K562 (cell line): ENCODE results near the gene CCNB1IP1. TPM values are rescaled to one million over a fixed set of nuclear protein-coding genes. Genes with fewer than 3 reads are reported as not detected.

Experiments
- BCL6 ChIP-seq: fragments of 250-450 bp; sonication (Bioruptor Pico); IDR thresholded peaks from 2 replicates; pipeline ENCODE4 v1.4.0; 2020
- CC2D1A ChIP-seq: fragments of 450-650 bp; IDR thresholded peaks from 2 replicates; pipeline ENCODE4 v1.6.1; 2017; ENCODE audit warnings: mild to moderate bottlenecking
- CUX1 ChIP-seq: fragments of 200-800 bp; sonication (Bioruptor generic); IDR thresholded peaks from 2 replicates; pipeline ENCODE4 v1.6.1; 2016; ENCODE audit warnings: missing genetic modification characterization, missing compliant biosample characterization
- ETV1 ChIP-seq: fragments of 450-650 bp; conservative IDR thresholded peaks from 2 replicates; pipeline ENCODE4 v1.6.1; 2016; ENCODE audit warnings: missing genetic modification characterization, control low read depth, low read depth, missing compliant biosample characterization
- FOXP1 ChIP-seq: sonication (generic); formaldehyde crosslinking; IDR thresholded peaks from 2 replicates; pipeline ENCODE4 v1.8.0; 2022; ENCODE audit warnings: mild to moderate bottlenecking, missing genetic modification reagents
- HLTF ChIP-seq: fragments of 450-650 bp; IDR thresholded peaks from 2 replicates; pipeline ENCODE4 v1.6.1; 2016
- MXI1 ChIP-seq: IDR thresholded peaks from 2 replicates; pipeline ENCODE4 v1.6.1; 2011; ENCODE audit warnings: low read depth, mild to moderate bottlenecking, improper control_type of control experiment, low read length
- NFIC ChIP-seq: fragments of 450-650 bp; IDR thresholded peaks from 2 replicates; pipeline ENCODE4 v1.6.1; 2017; ENCODE audit warnings: mild to moderate bottlenecking, inconsistent platforms
- NFIX ChIP-seq: fragments of 250-450 bp; sonication (Bioruptor Pico); IDR thresholded peaks from 2 replicates; pipeline ENCODE4 v1.4.0; 2020; ENCODE audit warnings: low read depth, mild to moderate bottlenecking, moderate library complexity
- NR2C1 ChIP-seq, 2 experiments: fragments of 450-650 bp; IDR thresholded peaks; 2 replicates each; pipeline ENCODE4 v1.6.1; 2017; ENCODE audit warnings: mild to moderate bottlenecking in 2 of 2, antibody characterized with exemption in 1 of 2, inconsistent platforms in 1 of 2, missing compliant biosample characterization in 1 of 2, missing genetic modification characterization in 1 of 2
- SIRT6 ChIP-seq: IDR thresholded peaks from one replicate; pipeline ENCODE4 v1.6.1; 2012; ENCODE audit warnings: low read depth, mild to moderate bottlenecking, control low read depth, inconsistent platforms, low read length, moderate library complexity
- SMAD2 ChIP-seq: fragments of 150-350 bp; IDR thresholded peaks from 2 replicates; pipeline ENCODE4 v1.6.1; 2014; ENCODE audit warnings: low read depth, mild to moderate bottlenecking, low read length
- SNRNP70 ChIP-seq: fragments of 200-400 bp; formaldehyde crosslinking; optimal IDR thresholded peaks from 2 replicates; pipeline ENCODE3; 2017; ENCODE audit warnings: low read depth, low read length
- SPI1 ChIP-seq: IDR thresholded peaks from 2 replicates; pipeline ENCODE4 v1.6.1; 2011; ENCODE audit warnings: low read depth, low read length, control low read depth, borderline replicate concordance
- TBP ChIP-seq: optimal IDR thresholded peaks from 2 replicates; pipeline ENCODE3; 2011; ENCODE audit warnings: low read depth, low read length, improper control_type of control experiment
- USF1 ChIP-seq: sonication (generic); formaldehyde crosslinking; IDR thresholded peaks from 2 replicates; pipeline ENCODE4 v1.9.0; 2022; ENCODE audit warnings: mild to moderate bottlenecking, missing genetic modification reagents
- ZKSCAN1 ChIP-seq: fragments of 150-350 bp; IDR thresholded peaks from 2 replicates; pipeline ENCODE4 v1.6.1; 2016; ENCODE audit warnings: low read depth, low read length
- ZNF121 ChIP-seq: sonication (generic); formaldehyde crosslinking; conservative IDR thresholded peaks from 2 replicates; pipeline ENCODE4 v1.8.0; 2022; ENCODE audit warnings: missing genetic modification reagents
- ZNF232 ChIP-seq: sonication (generic); formaldehyde crosslinking; IDR thresholded peaks from 2 replicates; pipeline ENCODE4 v1.8.0; 2022; ENCODE audit warnings: mild to moderate bottlenecking, missing genetic modification reagents
- polyA plus RNA-seq, 8 experiments: library from polyadenylated mRNA; depleted of rRNA in 4 of 8; stranded (reverse) in 5 of 8; unstranded in 3 of 8; fragments of >200 nt; fragmentation: Nextera tagmentation in 2 of 8; fragmentation: Illumina TruSeq in 1 of 8; extraction: Ambion mirVana in 2 of 8; extraction: Trizol in 1 of 8; gene quantifications; 2 replicates each; pipeline versions ENCODE4 v1.2.1 to v1.2.3, GENCODE V29; 2011 to 2014; ENCODE audit warnings: inconsistent platforms in 1 of 8, missing spikeins in 1 of 8
- total RNA-seq, 7 experiments: library from RNA; depleted of rRNA in 6 of 7; stranded (reverse); fragments of >200 nt in 6 of 7; fragmentation: Illumina TruSeq in 2 of 7; extraction: Trizol in 2 of 7; gene quantifications; 2 replicates each; pipeline versions ENCODE4 v1.2.1 to v1.2.3, GENCODE V29; 2011 to 2021; ENCODE audit warnings: low replicate concordance in 1 of 7
- TF ChIP-seq, protein P1 (sequence below): fragments of 200-400 bp; formaldehyde crosslinking; IDR thresholded peaks from 2 replicates; pipeline ENCODE4 v1.6.1; 2017; ENCODE audit warnings: mild to moderate bottlenecking, low read depth, low read length, moderate library complexity
- TF ChIP-seq, protein P2 (sequence below), 3 experiments: fragments of 200-800 bp in 1 of 3; sonication (Bioruptor generic) in 1 of 3; sonication (generic) in 1 of 3; formaldehyde crosslinking in 1 of 3; IDR thresholded peaks; 2 replicates each; pipeline versions ENCODE4 v1.6.1 to v1.8.0; 2016 to 2022; ENCODE audit warnings: mild to moderate bottlenecking in 2 of 3, missing compliant biosample characterization in 2 of 3, missing genetic modification characterization in 2 of 3, missing genetic modification reagents in 1 of 3

Gene CCNB1IP1
- total and polyA plus RNA-seq, 9 of the 15 experiments (the other 6 are each of a cell fraction or from before 2014, with no cell fraction given): 51.8 to 152 (median 81.0) TPM

- TF ChIP-seq SMAD2: no peak
- no peak for TF ChIP-seq SIRT6
- TF ChIP-seq ETV1 (tag): peak; percentile 31; the same call in 1 of the 2 replicates
- no peak for TF ChIP-seq CC2D1A
- no peak for TF ChIP-seq SNRNP70
- TF ChIP-seq FOXP1 (CRISPR knock-in tag): no peak
- TF ChIP-seq NFIC: peak; percentile 94
- TF ChIP-seq, protein P1, sequence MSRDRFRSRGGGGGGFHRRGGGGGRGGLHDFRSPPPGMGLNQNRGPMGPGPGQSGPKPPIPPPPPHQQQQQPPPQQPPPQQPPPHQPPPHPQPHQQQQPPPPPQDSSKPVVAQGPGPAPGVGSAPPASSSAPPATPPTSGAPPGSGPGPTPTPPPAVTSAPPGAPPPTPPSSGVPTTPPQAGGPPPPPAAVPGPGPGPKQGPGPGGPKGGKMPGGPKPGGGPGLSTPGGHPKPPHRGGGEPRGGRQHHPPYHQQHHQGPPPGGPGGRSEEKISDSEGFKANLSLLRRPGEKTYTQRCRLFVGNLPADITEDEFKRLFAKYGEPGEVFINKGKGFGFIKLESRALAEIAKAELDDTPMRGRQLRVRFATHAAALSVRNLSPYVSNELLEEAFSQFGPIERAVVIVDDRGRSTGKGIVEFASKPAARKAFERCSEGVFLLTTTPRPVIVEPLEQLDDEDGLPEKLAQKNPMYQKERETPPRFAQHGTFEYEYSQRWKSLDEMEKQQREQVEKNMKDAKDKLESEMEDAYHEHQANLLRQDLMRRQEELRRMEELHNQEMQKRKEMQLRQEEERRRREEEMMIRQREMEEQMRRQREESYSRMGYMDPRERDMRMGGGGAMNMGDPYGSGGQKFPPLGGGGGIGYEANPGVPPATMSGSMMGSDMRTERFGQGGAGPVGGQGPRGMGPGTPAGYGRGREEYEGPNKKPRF: no peak
- TF ChIP-seq NFIX (CRISPR knock-in tag): 0 out of 2 replicates have a peak, but pooled peaks have one; percentile 20
- no peak for TF ChIP-seq TBP
- TF ChIP-seq SPI1: peak; percentile 72; the same call in 1 of the 2 replicates
- TF ChIP-seq CUX1 (CRISPR knock-in tag): no peak
- TF ChIP-seq ZNF121 (CRISPR knock-in tag): no peak
- TF ChIP-seq, protein P2, sequence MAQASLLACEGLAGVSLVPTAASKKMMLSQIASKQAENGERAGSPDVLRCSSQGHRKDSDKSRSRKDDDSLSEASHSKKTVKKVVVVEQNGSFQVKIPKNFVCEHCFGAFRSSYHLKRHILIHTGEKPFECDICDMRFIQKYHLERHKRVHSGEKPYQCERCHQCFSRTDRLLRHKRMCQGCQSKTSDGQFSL (CRISPR knock-in tag; IDR thresholded peaks at IDR 0.05): no peak
- TF ChIP-seq, protein P2 (tag; IDR thresholded peaks at IDR 0.05): no peak
- no peak for TF ChIP-seq HLTF
- no peak for TF ChIP-seq NR2C1 (IDR thresholded peaks at IDR 0.05)
- TF ChIP-seq NR2C1 (tag; IDR thresholded peaks at IDR 0.05): no peak
- no peak for TF ChIP-seq ZKSCAN1
- TF ChIP-seq ZNF232 (CRISPR knock-in tag): no peak
- TF ChIP-seq BCL6 (CRISPR knock-in tag): no peak
- TF ChIP-seq MXI1: no peak
- peak; percentile 60 for TF ChIP-seq USF1
These were observed 54.7 kb downstream of the CCNB1IP1 start (continued) for GRCh38 chr14:20278414-20278813.
